KBM-7 (cell line): Measurements from ENCODE around the gene FNBP1L.

ENCODE experiments used
- DNase-seq: peaks from one replicate; pipeline ENCODE4 v3.0.0-alpha.2; 2015
- in situ Hi-C: fragments of 300-500 bp; cut with MboI; formaldehyde crosslinking; loops from 2 replicates; pipeline ENCODE4 v1.14.3; 2020; ENCODE audit warnings: low sequenced_read_pairs, low pct_unique_long_range_greater_than_20kb, mixed read lengths

FNBP1L gene

GRCh38 chr1:93595743-93596142 lies 147.8 kb downstream of the FNBP1L start:
- in situ Hi-C loops, result no loop called here
- no peak for DNase-seq

- in situ Hi-C loops, result no loop called here
- no peak for DNase-seq
Observed at GRCh38 chr1:93596329-93597089, 148.6 kb downstream of the FNBP1L start.

GRCh38 chr1:93597709-93598108 lies 149.8 kb downstream of the FNBP1L start:
- no peak for DNase-seq
- in situ Hi-C loops, result no loop called here

DNA sequence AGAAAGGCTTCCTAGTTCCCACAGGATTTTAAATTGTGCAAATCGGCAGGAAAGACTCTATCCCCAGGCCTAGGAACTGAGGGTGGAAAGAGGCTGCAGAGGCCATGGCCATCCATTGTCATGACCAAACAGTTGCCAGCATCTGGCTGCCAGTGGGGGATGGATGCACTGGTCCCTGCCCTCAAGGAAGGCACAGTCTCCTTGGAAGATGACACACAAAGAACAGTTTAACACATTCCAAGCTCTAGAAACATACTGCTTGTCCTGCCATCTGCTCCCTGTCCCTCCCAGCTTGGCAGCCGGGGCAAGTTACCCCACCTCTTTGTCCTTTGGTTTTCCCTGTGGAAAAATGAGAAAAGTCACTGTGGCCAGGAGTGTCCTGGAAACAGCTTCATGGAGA lies 150.5 kb downstream of the FNBP1L start:
- in situ Hi-C loops, result no loop called here
- no peak for DNase-seq

DNA sequence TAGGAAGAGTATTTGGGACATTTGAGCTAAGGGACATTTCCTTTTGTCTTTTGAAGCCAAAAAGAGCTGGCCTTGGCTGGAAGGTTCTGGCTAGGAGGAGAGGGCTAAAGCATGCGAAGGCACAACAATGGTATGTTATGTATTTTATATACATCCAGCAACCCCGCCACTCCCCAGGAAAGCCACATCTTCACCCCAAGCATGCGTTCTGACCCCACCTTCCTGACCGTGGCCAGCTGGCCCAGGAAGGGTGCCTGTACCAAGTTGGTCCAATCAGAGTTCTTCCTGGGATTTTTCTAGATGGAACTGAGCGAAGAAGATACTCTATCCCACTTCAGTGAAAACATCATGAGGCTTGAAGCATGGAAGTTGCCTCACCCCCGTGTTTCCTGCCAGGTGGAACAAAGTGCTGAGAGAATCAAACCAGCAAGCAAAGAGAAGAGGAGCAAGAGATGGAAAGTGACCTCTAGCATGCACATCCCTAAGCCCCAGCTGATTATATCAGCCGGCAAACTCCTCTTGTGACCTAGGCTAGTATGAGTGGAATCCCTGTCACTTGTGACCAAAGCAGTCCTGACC lies 151.0 kb downstream of the FNBP1L start:
- DNase-seq, result no peak
- in situ Hi-C loops, result no loop called here

- in situ Hi-C loops, result no loop called here
- DNase-seq, result no peak
Observed at GRCh38 chr1:93599479-93599878, 151.6 kb downstream of the FNBP1L start.

GRCh38 chr1:93600663-93601062 lies 152.7 kb downstream of the FNBP1L start:
- DNase-seq, result no peak
- in situ Hi-C loops, result loop anchor here (25.0 kb wide), 1 partner anchor 163 kb away; the partner anchor contains the start of gene FNBP1L

DNA sequence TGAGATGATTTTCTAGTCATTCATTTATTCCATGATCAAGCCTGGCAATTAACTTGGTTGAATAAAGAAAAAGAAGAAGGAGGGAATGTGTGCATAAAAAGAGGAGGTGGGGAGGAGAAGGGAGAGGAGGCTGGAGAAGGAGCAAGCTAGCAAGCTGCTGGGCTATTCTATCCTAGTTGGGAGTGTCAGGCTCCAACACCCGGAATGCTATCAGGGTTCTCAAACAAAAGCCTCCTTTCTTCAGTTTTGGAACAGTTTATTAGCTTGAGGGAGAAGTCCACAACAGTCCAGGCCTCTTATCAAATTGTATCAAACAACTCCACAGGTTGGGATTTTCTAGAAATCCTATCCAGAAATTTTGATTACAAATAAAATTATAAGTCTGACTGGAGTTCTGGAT lies 153.8 kb downstream of the FNBP1L start:
- in situ Hi-C loops, result loop anchor here (25.0 kb wide), 1 partner anchor 164 kb away; the partner anchor contains the start of gene FNBP1L
- DNase-seq, result no peak

GRCh38 chr1:93602101-93602500 lies 154.2 kb downstream of the FNBP1L start:
- in situ Hi-C loops, result loop anchor here (25.0 kb wide), 1 partner anchor 165 kb away; the partner anchor contains the start of gene FNBP1L
- DNase-seq, result no peak

GRCh38 chr1:93603106-93603505 lies 155.2 kb downstream of the FNBP1L start:
- DNase-seq, result no peak
- in situ Hi-C loops, result loop anchor here (25.0 kb wide), 1 partner anchor 166 kb away; the partner anchor contains the start of gene FNBP1L

DNA sequence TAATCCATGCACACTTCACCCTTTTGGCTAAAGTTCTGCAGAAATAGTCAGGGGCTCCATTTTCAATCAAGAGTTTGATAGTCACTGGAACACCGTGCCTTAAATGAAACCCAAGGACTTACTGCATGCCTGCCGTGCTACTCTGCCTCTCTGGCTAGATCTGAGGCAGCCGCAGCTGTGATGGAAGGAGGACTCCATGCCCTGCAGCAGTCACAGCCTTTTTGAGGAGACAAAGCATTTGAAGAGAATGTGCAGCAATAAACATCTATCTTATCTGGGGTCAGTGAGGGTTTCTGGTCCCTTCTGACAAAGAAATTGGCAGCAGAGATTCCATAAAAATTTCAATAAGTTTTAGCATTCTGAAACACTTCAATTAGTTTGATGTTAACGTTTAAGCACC lies 155.7 kb downstream of the FNBP1L start:
- DNase-seq, result no peak
- in situ Hi-C loops, result loop anchor here (25.0 kb wide), 1 partner anchor 166 kb away; the partner anchor contains the start of gene FNBP1L
